Adipose tissue (tissue), 3 donors: Measurements from ENCODE around the gene HCRTR1. TPM values are rescaled to one million over a fixed set of nuclear protein-coding genes. Genes with fewer than 3 reads are reported as not detected.

Experiments used
- H3K27ac ChIP-seq: one replicate; pipeline ENCODE4 v1.5.1; 2013; ENCODE audit warnings: low read depth, low read length
- WGBS, 3 donors: extraction: QIAGEN DNeasy Blood & Tissue Kit; methylation state at CpG; one replicate each; pipeline ENCODE4 v1.1.7; 2013; 5-methylcytosine and 5-hydroxymethylcytosine counted together
- polyA plus RNA-seq, 3 donors: library from polyadenylated mRNA; stranded (reverse); fragments of 200-250 nt; gene quantifications; one replicate each; pipeline ENCODE4 v1.2.3, GENCODE V29; 2013
- donor health status: healthy with polysubstance abuse.
- donor health status: Bipolar disorder and iron deficiency.
- donor health status: healthy.

HCRTR1 gene
- polyA plus RNA-seq, 3 donors = 0.08 to 1.3 (median 0.25) TPM

DNA sequence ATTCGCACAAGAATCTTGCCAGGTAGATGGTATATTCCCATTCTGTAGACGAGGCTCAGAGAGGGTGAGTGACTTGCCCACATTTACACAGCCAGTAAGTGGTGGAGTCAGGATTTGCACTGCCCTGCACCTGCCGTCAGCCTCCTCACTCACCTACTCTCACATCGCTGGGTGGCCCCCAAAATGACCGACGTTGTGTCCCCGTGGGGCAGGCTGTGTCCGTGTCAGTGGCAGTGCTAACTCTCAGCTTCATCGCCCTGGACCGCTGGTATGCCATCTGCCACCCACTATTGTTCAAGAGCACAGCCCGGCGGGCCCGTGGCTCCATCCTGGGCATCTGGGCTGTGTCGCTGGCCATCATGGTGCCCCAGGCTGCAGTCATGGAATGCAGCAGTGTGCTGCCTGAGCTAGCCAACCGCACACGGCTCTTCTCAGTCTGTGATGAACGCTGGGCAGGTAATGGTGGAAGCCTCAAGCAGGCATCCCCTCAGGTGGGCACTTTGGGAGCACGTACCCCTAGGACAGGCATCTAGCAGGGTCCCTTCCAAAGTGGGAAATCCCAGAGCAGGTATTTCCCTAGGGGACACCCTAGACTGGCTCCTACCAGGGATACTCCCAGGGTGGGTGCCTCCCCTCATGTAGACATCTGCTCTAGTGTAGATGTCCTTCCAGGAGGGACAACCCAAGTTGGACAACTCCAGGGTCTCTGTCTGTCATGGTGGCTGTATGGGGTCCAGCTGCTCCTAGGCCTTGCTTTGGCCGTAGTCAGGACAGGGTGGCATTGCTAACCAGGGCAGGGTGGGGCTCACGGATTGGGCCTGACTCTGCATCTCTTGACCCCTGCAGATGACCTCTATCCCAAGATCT lies 3.4 kb downstream of the HCRTR1 start:
- 92 to 96% (median 94%) methylated on average over 20 of the region's 20 CpGs for WGBS, 3 donors

DNA sequence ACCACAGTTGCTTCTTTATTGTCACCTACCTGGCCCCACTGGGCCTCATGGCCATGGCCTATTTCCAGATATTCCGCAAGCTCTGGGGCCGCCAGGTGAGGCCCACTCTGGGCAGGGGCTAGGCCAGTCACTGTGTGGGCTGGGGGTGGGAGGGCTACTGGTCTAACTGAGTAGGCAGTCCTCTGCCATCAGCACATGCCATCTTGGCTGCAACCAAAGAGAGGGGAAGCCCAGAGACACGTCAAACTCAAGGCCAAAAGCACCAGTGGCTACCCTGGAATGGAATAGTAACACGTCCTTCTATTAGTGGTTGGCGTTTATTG lies 4.0 kb downstream of the HCRTR1 start:
- H3K27ac ChIP-seq = no peak overlapping the region
- 87 to 96% (median 94%) methylated on average over 5 of the region's 5 CpGs for WGBS, 3 donors

More for the DNA sequence above, 3.4 kb downstream of the HCRTR1 start:
- no peak overlapping the region for H3K27ac ChIP-seq

DNA sequence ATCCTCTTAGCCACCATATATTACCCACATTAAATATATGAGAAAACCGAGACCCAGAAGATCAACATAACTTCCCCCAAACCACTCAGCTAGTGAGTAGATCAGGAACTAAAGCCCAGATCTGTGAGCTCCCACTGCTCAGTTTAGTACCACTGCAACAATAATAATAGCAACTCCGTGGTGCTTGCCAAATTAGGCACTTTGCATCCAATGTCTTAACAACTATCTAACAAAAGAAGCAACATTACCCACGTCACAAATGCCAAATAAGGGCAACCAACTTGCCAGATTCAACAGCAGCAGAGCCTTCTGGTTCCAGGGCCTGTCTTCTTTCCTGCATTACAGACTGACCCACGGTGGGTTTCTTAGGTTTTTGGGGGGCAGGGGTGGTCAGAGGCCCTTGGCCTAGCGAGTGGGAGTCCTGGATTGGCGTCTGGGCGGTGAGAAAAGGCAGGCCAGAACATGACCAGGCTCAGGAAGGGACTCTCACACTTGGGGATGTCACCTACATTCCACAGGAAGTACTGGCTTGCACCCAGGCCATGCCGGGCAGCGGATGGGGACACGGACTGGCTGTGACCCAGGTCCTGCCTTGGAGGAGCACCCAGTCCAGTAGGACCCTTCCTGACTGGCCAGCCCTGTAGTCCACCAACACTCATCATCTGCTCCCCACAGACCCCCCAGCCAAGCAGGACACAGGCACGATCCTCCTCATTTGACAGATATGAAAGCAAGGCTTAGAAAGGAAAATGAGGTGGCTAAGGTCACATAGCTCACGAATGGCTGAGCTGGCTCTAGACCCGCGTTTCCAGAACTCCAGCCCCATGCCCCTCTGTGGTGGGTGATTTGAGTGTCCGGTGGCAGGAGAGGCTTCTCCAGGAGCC lies 4.6 kb downstream of the HCRTR1 start:
- H3K27ac ChIP-seq = no peak overlapping the region
- WGBS, 3 donors = 78 to 90% (median 79%) methylated on average over 15 of the region's 15 CpGs

DNA sequence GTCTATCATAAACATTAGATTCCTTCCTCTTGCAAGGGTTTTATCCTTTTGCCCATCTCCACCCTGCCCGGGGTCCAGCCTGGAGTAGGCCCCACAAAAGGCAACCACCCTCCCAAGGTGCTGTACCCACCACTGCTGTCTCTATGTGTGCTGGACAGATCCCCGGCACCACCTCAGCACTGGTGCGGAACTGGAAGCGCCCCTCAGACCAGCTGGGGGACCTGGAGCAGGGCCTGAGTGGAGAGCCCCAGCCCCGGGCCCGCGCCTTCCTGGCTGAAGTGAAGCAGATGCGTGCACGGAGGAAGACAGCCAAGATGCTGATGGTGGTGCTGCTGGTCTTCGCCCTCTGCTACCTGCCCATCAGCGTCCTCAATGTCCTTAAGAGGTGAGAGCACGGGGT lies 5.9 kb downstream of the HCRTR1 start:
- no peak overlapping the region for H3K27ac ChIP-seq
- WGBS, 3 donors = 96 to 97% (median 96%) methylated on average over 12 of the region's 12 CpGs

DNA sequence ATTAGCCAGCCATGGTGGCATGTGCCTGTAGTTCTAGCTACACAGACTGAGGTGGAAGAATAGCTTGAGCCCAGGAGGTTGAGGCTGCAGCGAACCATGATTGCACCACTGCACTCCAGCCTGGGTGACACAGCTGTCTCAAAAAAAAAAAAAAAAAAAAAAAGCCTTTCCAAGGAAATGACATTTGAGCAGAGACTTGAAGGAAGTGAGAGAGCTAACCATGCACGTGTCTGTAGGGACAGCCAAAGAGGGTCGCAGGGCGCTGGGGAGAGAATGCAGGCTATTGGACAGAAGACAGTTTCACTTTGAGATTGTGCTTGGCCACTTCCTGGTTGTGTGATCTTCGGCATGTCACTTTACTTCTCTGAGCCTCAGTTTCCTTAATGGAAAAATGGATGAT lies 6.8 kb downstream of the HCRTR1 start:
- no peak overlapping the region for H3K27ac ChIP-seq
- WGBS, 3 donors = 61 to 82% (median 61%) methylated on average over 5 of the region's 5 CpGs

DNA sequence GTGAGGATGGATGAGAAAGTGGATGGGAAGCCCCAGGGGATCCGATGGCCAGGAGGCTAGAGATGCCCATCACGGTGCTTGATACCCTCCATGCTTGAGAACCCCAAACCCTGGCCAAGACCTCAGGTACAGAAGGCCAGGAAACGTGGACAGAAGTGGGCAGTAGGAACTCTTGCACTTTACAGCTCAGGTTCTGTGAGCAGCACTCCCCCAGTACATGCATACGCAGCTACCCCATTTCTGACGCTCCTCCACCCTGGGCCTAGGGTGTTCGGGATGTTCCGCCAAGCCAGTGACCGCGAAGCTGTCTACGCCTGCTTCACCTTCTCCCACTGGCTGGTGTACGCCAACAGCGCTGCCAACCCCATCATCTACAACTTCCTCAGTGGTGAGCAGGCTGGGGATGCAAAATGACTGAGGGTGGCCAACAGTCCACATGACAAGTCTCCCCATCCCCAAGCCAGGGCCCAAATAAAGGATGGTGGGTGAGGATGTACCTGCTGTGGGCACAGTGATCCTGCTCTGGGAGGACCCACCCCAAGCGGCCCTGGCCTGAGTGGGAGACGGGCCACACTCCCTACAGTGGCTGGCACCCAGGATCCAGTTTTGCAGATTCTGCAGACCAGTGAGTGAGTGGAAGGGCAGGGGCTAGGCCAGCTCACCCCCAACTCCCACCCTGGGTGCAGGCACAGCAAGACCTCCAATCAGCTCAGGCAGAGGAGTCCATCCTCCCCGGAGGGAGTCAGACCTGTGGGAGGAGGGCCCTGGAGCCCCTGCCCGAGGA lies 7.4 kb downstream of the HCRTR1 start:
- 89 to 95% (median 90%) methylated on average over 16 of the region's 16 CpGs for WGBS, 3 donors

DNA sequence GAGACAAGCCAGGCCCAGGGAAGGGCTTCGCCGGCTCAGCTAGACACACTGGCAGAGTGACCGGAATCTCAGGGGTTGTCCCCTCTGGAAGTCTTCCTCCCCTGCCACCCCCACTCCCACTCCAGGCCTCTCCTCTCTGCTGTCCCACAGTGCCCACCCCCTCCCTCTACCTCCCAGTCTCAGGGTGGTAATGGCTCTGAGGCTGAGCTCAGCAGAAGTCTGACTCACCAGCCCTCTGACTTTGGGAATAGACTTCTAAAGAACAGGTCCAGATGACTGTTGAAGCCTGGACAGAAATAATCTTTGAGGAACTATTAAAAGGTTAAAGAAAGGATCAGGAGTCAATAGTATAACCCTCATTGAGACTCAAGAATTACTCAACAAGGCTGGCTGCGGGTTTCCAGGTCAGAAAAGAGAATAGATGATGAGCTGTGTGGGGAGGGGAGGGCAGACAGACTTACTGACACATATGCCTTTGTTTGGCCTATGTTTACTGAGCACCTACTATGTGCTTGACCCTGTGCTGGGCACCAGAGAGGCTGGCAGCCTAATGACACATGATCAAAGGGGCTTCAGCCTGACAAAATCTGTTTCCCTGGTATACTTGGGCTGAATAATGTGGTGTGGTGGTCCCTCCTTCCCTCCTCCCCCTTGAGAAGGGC lies 8.2 kb downstream of the HCRTR1 start:
- no peak overlapping the region for H3K27ac ChIP-seq
- 84 to 88% (median 85%) methylated on average over 4 of the region's 4 CpGs for WGBS, 3 donors

More for the DNA sequence above, 7.4 kb downstream of the HCRTR1 start:
- no peak overlapping the region for H3K27ac ChIP-seq

DNA sequence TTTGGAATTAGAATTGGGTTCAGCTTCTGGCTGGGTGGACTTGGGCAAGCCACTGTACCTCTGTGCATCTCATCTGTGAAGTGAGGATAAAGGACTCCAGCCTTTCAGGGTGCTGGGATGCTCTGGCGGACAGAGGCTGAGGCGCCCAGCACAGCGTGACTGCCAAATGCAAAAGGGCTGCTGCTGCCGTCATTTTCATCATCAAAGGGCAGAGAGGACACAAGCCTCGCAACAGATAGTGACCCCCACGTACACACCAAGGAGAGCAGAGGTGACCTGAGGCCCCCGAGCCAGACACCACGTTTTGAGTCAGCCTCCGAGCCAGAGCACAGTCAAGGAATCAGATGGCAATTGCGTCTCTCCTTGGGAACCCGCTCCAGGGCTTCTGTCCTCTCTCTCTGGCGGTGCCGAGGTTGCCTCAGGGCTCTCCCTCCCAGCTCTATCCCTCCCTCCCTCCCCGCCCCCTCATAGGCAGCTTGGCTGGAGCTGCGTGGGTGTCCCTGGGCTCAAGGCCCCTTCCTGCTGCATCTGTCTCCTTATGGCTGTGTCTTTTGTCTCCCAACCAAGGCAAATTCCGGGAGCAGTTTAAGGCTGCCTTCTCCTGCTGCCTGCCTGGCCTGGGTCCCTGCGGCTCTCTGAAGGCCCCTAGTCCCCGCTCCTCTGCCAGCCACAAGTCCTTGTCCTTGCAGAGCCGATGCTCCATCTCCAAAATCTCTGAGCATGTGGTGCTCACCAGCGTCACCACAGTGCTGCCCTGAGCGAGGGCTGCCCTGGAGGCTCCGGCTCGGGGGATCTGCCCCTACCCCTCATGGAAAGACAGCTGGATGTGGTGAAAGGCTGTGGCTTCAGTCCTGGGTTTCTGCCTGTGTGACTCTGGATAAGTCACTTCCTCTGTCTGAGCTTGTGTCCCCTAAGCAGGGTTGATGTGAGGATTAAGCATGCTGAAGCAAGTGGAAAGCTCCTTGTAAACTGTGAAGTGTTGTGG lies 9.0 kb downstream of the HCRTR1 start:
- H3K27ac ChIP-seq = no peak overlapping the region
- 59 to 77% (median 73%) methylated on average over 23 of the region's 23 CpGs for WGBS, 3 donors

DNA sequence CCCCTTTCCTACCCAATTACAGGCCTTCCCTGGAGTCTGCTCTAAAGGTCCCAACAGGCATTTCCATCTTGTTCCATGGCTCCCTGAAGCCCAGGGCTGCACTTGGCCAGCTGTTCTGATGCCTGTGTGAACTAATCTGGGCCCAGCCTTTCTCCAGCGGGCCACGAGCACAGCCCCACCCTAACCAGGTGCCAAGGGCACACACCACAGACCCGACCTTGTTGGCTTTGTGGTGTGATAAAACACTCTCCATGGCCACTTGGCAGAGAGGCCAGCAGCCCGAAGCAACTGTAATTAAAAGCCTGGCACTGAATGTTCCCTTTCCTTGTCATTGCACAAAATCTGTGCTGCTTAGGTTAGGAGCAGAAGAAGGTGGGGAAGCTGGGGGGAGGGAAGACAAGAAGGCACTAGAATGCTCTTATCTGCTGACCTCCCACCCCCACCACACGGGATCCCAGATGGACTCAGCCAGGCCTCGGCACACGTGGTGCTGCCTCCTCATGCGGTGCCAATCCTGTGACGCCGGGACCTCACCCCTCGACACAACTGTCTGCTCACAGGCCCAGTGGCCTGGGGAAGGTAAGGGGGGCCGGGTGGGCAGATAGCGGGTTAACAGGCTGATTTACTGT lies 9.9 kb downstream of the HCRTR1 start:
- 36 to 72% (median 67%) methylated on average over 13 of the region's 13 CpGs for WGBS, 3 donors
- no peak overlapping the region for H3K27ac ChIP-seq

DNA sequence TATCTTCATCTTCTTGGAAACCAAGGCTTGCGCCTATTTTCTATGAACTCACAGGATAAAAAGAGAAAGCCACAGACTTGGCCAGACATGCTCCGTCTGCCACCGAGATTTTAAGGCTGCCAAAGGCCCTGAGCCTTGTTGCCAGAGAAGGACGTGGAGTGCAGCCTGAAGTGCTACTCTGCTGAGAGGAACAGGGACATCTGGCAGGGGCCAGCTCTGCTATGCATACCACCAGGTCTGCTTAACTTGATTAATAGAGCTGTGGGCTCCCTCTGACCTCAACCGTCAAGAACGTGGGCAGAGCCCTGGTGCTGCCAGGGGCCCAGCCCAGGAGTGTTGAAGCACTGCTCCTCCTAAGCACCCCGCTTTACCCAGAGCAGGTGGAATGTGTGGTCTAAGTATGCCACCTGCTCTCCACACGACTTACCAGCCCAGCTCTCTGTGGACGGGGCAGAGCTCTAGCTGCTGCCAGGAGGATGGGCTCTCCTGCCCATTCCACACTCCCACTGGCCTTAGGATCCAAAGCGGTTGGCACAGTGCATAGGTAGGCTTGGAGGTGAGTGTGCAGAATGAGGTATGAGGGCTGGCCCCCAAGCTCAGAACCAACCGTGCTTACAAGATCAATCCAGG lies 10.6 kb downstream of the HCRTR1 start:
- no peak overlapping the region for H3K27ac ChIP-seq
- 57 to 78% (median 68%) methylated on average over 11 of the region's 11 CpGs for whole genome bisulfite sequencing, 3 donors

DNA sequence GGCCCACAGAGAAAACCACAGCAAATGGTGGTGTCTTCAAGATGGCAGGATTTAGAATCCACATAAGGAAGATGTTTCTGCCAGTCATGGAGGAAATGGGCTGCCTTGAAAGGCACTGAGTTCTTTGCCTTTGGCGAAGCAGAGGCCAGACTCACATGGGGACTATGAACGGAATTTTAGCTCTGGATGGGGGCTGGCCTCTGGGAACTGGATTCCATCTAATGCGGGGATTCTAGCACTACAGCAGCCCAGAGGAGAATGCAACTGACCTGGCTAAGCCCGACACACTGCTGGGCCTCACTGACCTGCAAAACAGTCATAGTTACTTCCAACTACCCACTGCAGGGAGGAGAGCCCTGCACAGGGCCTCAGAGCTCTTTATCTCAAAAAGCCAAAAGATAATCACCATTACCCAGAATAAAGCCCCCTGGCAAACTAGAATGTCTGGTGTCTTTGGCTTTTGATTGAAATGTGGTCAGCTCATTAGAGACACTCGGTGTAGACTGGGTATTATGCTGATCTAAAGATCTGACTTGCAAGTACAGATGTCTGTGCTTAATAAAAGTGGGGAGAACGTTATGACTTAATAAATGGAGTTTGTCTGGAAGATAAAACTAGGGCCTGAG lies 11.6 kb downstream of the HCRTR1 start:
- H3K27ac ChIP-seq = no peak overlapping the region
- WGBS, 3 donors = 90 to 93% (median 93%) methylated on average over 6 of the region's 6 CpGs

DNA sequence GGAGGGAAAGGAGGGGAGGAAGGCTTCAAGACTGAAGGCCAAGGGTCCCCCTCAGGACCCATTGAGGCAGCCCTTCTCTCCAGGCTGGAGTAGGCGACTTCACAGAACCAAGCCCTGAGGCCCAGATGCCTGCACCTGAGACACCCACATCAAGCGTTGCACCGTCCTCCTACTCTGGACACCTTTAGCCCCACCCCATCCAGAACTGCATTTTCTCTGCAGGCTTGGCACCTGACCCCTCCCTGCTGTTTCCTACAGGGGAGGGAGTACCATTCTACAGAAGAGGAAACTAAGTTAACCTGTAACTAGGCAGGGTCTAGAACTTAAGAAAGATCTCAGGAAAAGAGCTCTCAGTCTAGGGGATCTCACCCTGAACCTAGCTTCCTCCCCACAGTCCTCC lies 15.2 kb downstream of the HCRTR1 start:
- WGBS, 3 donors = 97 to 99% (median 98%) methylated on average over 3 of the region's 3 CpGs
- no peak overlapping the region for H3K27ac ChIP-seq

DNA sequence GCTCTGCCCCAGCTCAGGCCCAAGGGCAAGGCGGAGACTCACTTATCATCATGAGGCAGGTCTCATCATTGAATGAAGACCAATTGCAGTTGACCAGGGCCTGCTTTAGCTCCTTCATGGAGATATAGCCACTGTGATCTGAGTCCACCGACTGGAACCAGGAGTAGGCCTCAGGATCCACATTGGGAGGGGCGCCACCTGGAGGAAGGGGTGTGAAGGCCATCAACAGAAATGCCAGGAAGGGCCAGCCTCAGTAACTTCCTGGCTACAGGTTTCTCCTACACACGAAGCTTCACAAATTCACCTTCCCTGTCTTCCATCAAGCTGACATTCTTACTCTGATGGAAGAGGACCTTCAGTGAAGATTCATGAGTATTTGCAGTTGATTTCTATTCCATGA lies 15.6 kb downstream of the HCRTR1 start:
- H3K27ac ChIP-seq = no peak overlapping the region
- WGBS, 3 donors = 60 to 67% (median 65%) methylated on average over 4 of the region's 4 CpGs

DNA sequence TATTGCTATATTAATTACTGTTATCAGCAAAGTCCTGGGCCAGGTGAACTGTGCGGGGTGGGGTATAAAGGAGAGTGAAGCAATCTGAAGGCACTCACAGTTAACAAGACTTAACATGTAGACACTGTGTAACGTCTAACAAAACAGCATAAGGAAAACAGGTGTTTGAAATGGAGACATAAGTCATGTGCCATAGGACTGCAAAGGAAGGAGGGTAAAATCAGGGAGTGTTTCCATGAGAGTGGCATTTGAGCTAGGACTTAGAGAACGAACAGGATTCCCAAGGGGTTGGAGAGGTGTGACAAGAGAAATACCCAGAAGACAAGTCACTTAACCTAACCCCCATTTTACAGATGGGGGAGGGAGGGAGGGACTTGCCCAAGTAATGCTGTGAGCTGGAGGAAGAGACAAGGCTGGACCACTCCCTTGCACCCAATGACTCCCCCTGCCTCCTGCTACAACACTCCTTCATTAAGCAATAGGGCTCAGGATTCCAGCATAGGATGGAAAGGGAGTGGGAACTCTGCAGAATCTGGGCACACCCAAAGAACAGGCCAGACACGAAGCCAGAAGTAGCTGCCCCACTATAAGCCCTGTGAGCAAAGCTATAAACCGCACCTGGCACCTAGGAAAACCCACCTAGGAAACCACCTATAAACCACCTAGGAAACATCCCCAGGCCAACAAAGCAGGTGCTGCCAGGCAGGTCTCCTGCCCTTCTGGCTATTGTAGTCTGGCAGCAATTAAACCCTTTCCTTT lies 20.6 kb downstream of the HCRTR1 start:
- WGBS, 3 donors = 48 to 61% (median 61%) methylated on average over 5 of the region's 5 CpGs

DNA sequence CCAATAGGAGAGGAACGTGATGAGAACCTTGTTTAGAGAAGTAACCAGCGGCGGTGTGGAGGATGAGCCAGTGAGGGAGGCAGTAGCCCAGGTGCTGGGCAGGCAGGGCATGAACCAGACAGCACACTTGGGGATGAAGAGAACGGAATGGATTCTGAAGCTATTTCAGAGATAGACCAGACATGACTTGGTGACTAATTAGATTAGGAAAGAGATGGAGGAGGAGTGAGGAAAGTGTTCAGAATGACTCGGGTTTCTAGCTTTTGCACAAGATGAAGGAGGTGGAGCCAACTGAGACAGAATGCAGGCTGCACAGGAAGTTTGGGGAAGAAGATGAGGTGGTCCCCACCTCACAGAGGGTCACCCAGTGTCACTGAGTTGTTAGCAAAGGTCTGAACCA lies 22.1 kb downstream of the HCRTR1 start:
- no peak overlapping the region for H3K27ac ChIP-seq
- WGBS, 3 donors = 36 to 58% (median 48%) methylated on average over 5 of the region's 5 CpGs

More for the DNA sequence above, 20.6 kb downstream of the HCRTR1 start:
- no peak overlapping the region for H3K27ac ChIP-seq
